Smooth muscle cell of the brain vasculature (primary cell): Measurements from ENCODE around the gene ARHGAP9.
A peak's percentile ranks its signal among the peaks of the same experiment; 100 is the strongest.

ENCODE experiments used
- DNase-seq: peaks from one replicate; pipeline ENCODE4 v3.0.0-alpha.2; 2012; ENCODE audit warnings: low read depth, low spot score

The ARHGAP9 gene

DNA sequence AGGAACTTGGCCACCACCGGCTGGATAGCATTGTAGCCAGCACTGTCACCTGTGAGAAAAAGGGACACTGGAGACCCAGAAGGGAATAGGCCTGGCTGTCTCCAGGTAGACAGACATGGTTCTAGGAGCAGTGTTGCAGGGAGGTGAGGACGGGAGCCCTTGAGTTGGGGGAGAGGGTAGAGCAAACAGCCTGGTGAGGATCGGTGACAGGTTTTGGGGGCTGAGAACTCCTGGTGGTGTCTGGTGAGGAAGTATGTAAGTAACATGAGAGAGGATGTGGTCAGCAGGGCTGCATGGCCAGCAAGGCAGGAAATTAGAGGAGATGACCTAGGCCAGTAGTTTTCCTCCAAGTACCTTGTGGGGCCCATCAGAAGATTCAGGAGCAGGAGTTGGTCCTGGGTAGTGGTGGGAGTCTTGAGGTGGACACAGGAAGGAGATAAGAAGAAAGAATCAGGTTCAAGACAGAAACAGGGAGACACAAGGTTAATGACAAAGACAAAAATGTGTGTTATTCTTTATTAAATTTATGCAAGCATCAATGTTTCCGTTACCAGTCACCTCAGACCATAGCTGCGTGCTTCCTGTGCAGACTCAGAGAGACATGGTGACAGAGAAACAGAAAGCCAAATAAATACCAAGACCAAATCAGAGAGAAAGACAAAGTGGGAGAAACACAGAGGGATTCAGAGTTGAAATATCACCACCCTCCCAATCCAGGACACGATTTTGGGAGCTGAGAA, at the start of gene ARHGAP9:
ARHGAP9 (minus strand) TSS at position 491 of the 740 bp plus-strand sequence; CDS start at position 31, 460 bp downstream.
- DNase-seq = no peak

GRCh38 chr12:57528831-57529555, 49.3 kb upstream of the ARHGAP9 start:
- DNase-seq = no peak

DNA sequence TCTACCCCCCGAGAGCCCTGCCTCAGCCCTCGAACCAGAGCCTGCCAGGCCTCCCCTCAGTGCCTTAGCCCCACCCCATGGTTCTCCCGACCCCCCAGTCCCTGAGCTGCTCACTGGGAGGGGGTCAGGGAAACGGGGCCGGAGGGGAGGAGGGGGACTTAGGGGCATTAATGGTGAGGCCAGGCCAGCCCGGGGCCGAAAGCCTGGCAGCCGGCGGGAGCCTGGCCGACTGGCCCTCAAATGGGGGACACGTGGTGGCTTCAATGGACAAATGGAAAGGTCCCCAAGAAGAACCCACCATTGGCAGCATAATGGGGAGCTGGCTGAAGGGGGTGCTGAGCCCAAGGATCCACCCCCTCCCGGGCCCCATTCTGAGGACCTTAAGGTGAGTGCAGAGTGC, 48.5 kb upstream of the ARHGAP9 start:
- DNase-seq = no peak

DNA sequence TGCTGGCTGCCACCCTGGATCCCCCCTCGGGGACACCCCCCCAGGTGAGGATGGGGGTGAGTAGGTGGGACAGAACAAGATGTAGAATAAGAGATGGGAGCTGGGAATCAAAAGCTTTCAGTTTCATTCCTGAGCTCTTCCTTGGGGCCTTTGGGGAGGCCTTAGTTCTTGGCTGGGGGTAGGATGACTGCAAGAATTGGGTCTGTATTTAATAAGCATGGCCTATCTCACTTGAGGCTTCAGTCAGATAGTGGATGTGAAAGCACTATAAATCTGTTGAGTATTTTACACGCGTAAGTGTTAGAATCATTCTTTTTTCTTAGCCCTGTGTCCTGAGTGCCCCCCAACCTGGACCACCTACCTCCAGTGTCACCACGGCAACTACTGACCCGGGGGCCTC, 47.5 kb upstream of the ARHGAP9 start:
- no peak for DNase-seq

GRCh38 chr12:57526477-57527126, 46.9 kb upstream of the ARHGAP9 start:
- no peak for DNase-seq

GRCh38 chr12:57525615-57526383, 46.1 kb upstream of the ARHGAP9 start:
- no peak for DNase-seq

- no peak for DNase-seq
Observed at GRCh38 chr12:57524814-57525614, 45.3 kb upstream of the ARHGAP9 start.

DNA sequence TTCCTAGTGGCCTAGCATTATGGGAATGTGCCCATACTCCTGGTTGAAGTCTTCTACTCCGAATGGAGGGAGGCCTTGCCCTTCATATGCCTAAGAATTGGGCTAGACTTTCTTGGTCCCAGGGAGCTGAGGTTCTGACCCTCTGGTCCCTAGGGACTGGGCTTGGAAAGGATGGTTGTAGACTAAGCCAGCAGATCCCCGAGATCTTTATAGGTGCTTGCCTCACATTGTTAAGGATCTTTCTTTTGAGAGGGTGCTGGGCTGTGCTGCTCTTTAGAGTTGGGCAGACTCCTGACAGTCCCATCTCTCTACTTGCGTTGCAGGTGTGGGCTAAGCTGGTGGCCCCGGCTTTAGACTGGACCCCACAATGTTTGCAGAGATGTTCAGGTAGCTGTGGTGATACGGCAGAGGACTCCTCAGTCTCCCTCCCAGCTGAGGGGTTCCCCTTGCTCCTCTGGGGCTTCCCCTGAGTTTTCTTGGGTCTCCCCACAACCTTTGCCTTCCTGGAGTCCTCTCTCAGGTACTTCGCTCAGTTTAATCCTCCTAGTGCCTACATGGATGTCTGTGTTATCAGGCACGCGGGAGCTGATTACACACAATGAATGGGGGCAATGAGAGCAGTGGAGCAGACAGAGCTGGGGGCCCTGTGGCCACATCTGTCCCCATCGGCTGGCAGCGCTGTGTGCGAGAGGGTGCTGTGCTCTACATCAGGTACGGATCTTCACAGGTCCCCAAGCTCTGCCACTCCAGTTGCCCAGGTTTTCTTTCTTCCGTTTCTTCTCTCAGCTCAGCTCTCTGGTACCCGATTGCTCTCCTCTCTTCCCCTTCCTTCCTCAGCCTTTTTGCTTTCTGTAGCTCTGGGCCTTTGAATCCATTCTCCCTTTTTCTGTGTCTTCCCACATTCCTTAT, 44.3 kb upstream of the ARHGAP9 start:
- no peak for DNase-seq

- no peak for DNase-seq
Observed at GRCh38 chr12:57522887-57523705, 43.4 kb upstream of the ARHGAP9 start.

- no peak for DNase-seq
Observed at GRCh38 chr12:57522011-57522886, 42.6 kb upstream of the ARHGAP9 start, which contains the start of gene MBD6. MBD6 (plus strand) TSS chr12:57522824; CDS start chr12:57524304, 1,480 bp downstream.

DNA sequence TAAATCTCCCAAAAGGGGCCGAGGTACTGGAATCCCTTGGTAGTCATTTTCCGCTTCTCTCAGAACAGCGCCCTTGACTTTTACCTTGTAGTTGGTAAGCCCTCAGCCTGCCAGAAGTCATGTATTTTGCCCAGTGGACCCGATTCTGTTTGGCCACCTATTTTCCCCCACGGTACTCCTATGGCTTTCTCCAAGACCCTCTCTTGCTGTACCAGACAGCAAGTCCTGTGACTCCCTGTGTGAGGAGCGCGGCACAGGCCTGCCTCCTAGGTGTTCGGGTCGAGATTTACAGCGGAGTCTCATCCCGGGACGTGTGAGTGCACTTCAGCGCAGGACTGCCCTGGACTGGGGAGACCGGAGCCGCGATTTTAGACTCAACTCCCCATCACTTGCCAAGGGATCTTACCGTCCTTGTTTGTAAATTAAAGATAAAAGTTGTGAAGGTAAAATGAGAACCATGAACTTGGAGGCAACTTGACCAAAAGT, 41.9 kb upstream of the ARHGAP9 start:
- DNase-seq = no peak

GRCh38 chr12:57520053-57520818, 40.6 kb upstream of the ARHGAP9 start, which contains the start of gene DDIT3:
DDIT3 (minus strand) TSS chr12:57520514; CDS start chr12:57517406, 3,108 bp downstream.
- DNase-seq = peak; percentile 95

- DNase-seq = no peak
Observed at GRCh38 chr12:57519796-57520052, 40.1 kb upstream of the ARHGAP9 start.

DNA sequence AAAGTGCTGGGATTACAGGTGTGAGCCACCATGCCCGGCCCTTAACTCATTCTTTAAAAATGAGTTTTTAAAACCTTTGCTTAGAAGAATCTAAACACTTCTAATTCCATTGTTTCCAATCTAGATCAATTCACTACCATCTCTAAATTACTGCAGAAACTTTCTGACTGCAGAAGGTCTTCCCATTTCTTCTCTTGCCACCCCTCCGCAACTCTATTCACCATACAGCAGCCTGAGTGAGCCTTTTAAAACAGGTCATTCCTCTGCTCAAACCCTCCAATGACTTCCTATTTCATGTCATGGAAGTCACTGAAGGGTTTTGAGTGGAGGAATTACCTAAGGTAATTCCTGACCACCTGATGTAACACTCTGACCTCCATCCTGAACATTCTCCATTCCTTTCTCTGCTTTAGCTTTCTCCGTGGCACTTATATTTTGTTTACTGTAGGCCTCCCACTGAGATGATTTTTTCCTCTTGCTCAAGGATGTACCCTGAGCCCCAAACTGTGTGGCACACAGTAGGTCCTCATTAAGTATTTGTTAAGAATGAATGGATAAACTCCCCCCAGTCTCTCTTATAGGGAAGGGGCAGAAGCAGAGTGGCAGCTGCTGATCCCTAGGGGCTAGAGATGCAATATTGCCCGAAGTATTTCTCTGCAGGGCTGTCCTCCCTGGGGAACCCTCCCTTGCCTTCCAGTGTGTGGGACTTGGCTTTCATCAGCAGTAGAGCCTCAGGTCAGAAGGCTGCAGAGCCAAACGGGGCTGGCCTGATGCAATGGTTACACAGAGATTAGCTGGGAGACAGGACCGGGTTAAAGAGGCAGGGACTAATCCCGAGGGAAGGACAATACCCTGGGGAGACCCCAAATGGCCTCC, 39.5 kb upstream of the ARHGAP9 start:
- no peak for DNase-seq

- no peak for DNase-seq
Observed at GRCh38 chr12:57518176-57518919, 38.7 kb upstream of the ARHGAP9 start.
